ENCODE results near the gene PTPRE.

Gene PTPRE

DNA sequence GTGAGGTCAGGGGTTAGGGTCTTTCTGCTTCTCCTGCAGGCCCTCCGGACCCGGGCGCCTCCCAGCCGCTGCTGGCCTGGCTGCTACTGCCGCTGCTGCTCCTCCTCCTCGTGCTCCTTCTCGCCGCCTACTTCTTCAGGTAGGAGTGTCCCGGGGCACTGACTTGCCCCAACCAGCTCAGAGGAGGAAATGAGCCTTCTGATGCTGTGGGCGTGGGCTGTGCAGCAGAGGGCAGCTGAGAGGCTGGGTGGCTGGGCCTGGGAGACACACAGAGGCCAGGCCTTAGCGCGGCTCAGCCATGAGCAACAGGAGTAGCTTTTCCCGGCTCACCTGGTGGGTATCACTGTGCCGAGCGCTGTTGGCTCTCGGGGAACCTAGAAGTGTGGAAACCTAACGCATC lies 140.4 kb downstream of the PTPRE start:
- peak; percentile 41 for DNase-seq (ENCODE audit: low read depth)

DNA sequence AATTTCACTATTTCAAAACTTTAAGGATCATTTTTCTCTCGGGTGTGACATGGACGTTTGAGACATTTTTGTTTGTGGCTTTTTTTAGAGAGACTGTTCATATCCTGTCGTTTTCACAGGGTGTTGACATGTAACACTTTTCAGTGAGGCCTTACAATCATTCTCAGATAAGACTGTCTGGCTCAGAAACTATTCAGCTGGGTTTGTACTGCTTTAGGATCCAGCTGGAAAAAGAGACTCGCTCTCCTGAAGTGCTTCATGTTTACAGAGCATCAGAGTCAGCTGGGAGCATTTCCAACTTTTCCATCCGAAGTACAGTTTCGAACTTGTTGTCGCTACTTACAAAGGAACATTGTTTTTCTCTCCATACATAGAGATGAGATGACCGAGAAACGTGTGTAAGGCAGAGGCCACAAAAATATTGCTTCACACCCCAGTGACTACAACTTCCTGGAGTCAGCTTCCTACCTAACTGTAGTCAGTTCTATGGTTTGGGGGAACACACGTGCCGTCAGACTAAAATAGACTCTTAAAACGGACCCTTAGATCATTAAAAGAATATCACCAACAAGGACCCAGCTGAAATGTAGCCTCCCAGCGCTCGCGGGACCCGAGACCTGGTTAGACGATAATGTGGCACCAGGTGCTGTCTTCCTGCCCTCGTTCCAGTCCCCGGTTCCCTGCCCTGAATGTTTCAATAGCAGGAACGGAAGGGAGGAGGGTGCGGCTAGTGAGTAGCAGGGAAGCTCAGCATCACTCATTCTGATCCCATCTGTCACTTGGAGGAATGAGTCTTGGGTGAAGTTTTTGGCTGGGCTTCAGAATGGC lies 141.3 kb downstream of the PTPRE start:
- DNase-seq (ENCODE audit: low read depth): peak; percentile 72

DNA sequence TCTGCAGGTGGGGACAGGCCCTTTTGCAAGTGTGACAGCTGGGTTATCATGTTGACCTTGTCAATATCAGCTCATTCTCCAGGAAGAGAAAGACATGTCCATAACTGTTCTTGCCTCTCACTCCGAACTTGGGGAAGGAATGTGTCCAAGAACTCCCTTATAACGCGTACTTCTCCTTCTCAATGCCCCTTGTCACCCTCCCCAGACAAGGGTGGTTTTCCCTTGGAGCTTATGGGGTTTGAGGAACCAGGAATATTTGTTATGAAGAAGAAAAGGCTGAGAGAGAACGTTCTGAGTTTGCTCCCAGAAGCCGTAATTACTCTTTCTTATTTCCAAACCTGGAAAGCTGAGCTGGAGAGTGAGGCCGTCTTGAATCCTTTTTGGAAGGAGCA lies 141.9 kb downstream of the PTPRE start:
- no peak for DNase-seq (ENCODE audit: low read depth)

DNA sequence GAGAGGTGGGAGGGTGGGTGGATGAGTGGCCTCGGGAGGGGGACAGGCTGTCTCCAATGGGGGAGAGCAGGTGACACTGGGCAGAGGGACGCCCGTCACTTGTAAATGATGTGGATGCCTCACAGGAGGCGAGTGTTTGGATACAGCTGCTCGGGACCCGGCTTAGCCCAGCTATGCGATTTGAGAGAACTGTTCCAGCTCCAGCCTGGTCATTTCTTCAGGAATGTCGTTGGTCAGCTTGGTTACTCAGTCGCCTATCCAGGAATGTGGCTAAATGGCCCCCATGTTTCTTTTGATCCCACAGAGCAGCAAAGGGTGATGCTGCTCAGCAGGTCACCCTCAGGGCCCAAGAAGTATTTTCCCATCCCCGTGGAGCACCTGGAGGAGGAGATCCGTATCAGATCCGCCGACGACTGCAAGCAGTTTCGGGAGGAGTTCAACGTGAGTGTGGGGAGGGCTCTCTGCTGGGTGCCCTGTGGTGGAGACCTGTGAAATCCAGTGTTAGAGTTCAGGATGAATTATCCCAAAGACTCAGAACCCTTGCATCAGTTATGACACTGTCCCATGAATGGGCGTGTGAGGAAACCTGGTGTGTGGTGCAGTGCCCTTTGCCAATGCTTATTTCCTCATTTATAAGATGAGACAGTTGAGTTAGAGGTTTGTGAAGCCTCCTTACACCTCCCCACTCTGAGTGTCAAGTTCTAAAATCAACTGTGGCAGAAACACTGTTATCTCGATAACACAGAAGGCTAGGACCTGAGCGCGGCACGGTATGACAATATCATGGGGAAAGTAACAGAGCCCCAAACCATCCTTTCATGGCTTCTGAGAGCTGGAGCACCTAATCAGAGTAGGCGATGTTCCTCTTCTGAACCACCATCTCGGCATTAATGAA lies 142.6 kb downstream of the PTPRE start:
- no peak for DNase-seq (ENCODE audit: low read depth)

DNA sequence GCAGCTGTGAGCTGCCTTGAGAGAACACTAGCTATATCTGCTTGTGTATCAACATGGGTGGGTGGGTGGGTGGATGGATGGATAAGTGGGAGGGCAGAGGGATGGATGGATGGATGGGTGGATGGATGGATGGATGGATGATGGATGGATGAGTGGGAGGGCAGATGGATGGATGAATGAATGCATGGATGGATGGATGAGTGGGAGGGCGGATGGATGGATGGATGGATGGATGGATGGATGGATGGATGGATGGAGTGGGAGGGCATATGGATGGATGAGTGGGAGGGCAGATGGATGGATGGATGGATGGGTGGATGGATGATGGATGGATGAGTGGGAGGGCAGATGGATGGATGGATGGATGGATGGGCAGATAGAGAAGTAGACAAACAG lies 143.2 kb downstream of the PTPRE start:
- no peak for DNase-seq (ENCODE audit: low read depth)

DNA sequence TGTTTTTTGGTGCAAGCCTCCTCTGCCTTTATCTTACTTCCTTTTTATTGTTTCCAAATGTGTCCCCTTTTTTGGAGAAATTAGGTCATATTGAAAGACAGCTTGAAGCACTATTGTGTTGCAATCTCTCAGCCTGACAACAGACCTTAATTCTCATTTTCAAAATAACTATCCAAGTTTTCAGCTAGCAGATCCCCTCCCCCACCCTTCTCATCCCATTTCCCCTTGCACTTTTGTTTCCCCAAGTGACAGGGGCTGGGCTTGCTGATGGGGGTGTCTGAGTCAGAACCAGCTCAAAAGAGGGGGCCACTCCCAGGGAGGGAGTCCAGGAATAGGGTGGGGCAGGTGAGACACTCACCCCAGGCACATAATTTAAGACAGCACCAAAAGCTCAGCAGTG lies 144.0 kb downstream of the PTPRE start:
- no peak for DNase-seq (ENCODE audit: low read depth)

DNA sequence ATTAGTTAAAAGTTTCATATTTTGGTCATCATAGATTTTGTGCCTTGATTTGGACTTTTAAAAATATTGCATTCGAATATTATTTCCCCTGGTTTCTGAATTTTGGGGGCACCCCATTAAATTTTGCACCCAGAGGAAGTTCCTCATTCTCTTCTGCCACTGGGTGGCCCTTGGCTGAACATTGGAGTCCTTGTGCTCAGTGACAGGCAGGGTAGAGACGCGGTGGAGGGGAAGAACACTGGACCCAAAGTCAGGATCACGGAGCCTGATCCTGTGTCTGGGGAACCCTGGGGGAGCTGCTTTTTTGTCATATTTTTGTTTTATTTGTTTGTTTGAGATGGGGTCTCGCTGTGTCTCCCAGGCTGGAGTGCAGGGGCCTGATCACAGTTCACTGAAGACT lies 144.6 kb downstream of the PTPRE start:
- no peak for DNase-seq (ENCODE audit: low read depth)

DNA sequence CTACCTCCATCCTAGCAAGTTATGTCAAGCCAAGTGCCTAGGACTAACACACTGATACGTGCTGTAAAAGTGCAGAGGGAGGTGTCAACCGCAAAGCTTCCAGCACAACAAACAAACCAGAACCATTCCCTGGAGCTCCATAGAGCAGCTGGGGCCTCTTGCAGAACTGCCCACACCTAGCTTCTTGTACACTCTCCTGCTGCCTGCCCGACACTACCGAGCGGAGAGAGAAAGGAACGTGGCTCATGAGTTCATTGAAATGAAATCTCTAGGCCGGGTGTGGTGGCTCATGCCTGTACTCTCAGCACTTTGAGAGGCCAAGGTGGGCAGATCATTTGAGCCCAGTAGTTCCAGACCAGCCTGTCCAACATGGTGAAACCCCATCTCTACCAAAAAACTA lies 145.8 kb downstream of the PTPRE start:
- no peak for DNase-seq (ENCODE audit: low read depth)

DNA sequence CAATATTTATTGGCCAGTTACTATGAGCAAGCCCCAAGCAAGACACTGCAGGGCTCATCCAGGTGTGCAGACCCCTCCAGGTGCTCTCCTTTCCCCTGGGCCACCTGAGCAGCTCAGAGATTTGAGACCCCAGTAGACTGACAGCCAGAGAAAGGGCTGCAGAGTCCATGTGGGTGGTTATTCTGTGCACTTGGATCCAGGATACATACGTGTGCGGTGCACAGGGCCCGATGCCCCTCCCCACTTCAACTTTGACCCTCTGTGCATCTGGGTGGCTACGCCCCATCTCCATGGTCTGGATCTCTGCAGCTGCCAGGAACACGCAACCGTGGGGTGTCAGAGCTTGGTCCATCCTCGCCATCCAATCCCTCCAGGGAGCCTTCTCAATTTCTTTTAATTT lies 146.5 kb downstream of the PTPRE start:
- no peak for DNase-seq (ENCODE audit: low read depth)

DNA sequence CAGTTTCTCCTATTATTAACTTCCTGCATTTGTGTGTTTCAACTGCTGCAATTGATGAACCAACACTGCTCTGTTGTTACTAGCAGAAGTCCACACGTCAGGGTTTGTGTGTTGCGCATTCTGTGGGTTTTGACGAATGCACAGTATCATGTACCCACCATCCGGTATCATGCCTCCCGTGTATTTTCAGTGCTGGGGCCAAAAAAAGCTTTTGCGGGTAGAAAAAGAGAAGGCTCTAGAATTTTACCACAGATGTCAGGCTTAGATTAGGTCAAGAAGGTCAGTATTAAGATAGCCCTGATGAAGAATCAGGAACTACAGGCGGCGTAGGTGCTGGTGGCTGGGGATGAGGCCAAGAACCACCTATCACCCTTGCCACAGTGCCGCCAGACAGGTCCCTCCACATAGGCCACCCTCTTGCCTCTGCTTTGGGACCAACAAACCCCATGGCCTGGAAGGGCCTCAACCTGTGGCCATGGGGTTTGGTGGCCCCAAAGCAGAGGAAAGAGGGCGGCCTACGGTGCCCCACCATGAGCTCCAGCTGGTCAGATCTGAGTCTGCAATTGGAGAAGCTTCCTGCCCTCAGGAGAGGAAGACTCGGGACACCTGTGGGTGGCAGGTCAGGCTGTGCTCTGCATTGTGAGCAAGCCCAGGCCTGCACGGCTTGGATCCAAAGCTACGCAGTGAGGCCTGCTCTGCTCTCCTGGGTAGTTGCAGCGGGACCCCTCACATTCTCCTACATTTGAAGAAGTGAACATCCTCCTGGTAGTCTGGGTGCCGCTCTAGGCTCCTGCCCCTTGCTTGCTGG lies 147.5 kb downstream of the PTPRE start:
- no peak for DNase-seq (ENCODE audit: low read depth)

DNA sequence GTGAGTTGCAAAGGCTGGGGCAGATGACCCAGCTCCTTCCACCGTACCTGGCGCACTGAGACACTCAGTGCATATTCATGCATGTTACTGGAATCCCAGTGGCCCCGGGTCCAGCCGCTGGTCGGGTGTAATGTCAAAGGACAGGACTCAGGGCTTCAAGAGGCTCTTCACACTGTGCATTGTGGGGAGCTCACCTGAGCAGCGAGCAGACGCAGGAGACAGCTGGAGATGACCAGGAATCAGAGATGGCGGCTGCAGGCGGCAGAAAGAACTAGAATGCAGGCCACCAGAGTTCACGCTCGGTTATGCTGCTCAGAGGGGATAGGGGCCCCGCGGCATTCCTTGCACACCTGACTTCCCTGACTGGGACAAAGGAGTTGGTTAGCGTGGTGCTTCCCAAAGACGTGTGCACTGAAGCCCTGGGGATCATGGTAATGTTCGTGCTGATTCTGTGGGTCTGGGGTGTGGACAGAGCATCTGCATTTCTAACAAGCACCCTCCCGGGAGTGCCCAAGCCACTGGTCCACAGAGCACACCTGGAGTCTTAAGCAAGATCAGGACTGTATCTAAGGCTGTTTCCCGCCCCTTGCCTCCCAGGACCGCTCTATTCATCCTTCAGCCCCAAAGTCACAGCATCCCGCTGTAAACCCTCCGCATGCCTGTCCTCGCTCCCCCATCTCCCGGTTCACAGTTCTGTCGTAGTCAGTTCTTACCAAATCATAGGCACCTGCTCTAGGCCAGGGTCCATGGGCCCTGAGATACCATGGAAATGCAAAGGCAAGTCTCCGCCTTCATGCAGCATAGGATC lies 148.4 kb downstream of the PTPRE start:
- no peak for DNase-seq (ENCODE audit: low read depth)

DNA sequence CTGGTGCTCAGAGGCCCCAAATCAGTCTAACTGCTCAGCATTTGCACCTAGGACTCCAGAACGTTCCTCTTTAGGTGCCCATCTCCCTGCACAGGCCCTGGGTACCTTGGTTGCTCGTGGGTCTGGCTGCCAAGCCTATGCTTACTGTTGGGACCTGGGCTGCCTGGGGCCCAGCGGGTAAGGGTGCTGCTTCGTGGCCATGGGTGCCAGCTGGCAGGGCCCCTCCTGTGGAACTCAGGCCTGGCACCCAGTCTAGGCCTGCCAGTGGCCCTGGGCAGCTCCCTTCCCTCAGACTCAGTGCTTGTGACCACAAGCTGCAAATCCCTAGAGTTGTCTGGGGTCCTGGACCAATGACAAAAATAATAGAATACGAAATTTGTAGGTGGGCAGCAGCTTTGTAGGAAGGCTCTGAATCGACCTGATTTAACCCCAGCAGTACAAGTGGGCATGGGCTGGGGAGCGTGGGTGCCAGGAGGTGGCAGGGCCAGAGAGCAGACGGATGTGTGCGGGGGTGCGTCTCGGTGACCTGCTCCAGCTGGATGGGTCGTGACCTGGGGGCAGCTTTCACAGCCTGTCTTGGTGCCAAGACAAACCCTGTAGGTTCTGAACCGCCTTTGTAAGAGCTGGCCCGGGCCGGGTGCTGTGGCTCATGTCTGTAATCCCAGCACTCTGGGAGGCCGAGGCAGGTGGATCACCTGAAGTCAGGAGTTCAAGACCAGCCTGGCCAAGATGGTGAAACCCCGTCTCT lies 149.6 kb downstream of the PTPRE start:
- DNase-seq (ENCODE audit: low read depth): no peak

DNA sequence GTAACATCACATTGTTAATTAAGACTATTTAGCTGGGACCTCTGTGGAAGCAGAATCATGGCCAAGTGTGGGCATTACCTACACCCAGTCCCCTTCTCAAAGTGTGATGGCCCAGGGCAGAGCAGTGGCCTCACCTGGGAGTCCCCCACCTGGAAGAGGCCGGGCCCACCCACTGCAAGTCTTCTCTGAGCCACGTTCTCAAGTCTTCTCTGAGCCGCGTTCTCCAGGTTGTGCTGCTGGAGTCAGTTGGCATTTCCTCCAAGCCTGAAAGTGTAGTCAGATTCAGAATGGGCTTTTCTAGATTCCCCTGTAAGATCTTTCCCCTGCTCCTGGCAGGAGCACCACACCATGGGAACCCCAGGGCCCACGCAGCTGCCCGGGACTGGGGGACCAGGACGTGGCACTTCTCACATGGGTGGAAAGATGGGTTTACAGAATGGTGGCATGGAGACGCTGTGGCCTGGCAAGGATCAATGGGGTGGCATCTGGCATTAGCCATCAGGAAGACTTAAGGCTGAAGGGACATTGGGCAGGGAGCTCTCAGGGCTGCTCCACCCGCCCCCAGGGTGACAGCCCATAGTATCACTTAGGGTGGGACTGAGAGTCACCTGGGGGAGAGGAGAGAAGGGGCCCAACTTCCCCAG lies 151.3 kb downstream of the PTPRE start:
- no peak for DNase-seq (ENCODE audit: low read depth)

DNA sequence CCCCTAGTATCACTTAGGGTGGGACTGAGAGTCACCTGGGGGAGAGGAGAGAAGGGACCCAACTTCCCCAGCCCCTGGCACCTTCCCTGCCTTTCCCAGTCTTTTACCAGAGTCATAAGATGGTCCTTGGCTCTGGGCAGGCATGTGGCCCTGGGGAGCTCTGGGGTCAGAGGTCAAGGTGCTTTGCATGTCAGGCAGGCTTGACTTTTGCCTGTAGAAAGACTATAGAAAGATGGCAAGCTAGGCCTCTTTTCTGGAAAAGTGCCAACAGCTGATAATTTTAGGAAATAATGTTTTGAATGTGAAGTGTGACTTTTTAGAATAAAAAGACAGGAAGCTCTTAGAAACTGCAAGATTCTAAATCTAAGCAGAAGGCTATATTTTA lies 151.8 kb downstream of the PTPRE start:
- DNase-seq (ENCODE audit: low read depth): no peak

DNA sequence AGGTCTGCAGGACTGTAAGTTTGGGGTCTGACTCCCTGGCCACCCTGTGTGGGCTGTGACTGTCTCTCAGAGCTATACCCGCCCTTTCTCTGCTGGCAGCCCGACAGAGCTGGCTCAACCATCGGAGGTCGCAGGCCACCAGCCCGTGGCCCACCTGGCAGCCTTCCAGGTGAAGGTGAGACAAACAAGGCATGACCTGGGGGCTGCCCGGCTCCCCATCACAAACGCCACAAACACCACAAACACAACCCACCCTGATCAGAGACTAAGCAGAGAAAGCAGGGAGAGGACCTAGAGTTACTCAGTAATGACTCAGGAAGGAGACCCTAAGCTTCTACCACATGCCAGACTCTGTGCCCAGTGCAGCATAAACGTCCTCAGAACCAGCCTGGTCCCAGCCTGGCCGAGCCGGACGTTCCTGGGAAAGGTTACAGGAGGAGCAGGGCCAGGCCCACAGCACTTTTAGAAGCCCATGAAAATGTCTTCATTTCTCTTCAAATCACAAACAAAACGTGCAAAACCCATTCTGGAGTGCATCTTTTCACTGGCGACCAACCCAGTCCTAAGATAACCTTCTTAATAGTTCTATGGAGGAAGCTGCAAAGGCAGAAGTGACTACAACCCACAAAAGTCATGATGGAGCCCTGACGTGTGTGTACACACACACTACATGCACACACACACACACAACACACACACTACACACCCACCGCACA lies 152.5 kb downstream of the PTPRE start:
- DNase-seq (ENCODE audit: low read depth): no peak

DNA sequence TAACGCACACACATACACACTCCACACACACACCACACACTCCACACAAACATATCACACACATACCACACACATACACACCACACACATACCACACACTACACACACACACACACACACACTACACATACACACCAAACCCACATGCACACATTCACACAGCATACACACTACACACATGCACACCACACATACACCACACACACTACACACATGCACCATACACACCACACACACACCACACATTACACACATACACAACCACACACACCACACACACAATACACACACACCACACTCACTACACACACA lies 153.0 kb downstream of the PTPRE start:
- DNase-seq (ENCODE audit: low read depth): no peak

DNA sequence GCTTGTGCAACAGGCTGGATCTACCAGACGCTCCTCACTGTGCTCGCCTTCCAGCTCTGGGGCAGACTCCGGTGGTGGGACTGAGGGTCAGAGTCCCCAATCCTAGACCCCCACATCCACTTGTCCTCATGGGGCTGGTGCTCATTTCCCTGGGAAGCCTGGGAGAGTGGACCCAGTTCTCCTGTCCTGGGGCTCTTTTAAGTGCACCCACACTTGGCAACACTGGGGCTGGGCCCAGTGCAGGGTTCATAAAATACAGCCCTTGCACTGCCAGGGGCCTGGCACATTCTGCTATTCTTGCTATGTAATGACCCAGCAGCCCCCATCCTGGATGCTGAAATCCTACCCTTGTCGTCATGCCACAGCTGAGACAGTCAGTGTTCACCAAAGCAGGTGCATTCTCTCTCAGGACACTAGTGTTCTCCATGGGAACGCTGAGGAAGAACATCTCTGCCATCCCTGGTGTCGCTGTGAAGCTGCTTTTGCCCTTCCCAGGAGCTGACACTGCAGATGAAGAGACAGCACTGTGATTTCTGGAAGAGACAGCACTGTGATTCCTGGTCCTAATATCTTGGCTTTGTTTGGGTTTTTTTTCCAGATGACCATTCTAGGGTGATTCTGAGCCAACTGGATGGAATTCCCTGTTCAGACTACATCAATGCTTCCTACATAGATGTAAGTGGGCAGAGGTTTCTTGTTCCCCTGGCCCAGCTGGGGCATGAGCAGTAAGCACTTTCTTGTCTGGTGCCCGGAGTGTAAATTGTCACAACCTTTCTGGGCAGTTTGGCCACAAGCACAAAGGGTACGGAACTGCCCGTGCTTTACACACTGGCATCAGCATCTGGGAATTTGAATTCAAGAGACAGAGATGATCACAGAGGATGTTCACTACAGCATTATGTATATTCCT lies 153.7 kb downstream of the PTPRE start:
- no peak for DNase-seq (ENCODE audit: low read depth)

DNA sequence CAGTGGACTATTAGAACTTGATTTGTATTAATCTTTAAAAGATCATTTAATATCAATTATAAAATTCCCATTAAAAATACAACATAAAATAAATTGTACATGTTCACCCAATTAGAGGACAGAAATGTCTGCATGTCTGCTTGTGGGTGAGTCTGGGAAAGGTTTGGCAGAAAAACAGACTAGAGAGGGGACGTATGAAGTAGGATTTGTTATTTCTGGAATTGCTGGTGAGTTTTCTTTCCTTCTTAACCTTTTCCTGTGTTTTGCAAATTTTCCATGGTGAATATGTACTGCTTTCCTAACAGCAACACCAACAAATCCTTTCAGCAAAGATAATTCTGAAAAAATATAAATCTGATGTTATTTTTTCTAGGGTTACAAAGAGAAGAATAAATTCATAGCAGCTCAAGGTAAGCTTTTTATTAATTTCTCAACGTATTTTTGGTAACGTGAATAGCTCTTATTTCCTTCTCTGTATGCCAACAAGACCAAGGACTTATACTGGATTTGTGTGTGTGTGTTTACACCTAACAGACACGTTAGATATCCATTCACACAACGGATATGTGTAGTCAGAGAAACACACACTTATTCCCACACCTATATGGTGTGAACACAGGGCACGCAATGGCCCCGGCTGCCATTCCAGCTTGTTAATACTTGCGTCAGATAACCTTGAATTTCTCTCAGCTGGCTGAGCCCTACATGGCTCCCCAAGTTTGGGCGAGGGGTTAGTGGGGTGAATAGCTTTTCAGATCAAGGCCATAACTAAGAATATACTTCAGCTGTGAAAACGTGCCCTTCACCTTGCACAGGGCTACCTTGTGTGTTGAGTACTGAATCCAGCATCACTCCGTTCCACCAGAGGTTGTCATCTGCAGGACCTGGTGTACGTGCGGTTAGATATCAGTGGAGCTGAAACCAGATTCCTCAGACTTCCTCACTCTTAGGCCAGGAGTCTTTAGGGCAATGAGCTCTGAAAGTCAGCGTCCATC lies 154.7 kb downstream of the PTPRE start:
- DNase-seq (ENCODE audit: low read depth): no peak
